Lower leg skin (tissue), 3 donors: ENCODE measurements around the gene MRPL36.

Experiments used
- POLR2A ChIP-seq, 2 donors: fragments of 450-650 bp; IDR thresholded peaks; one replicate each; pipeline ENCODE4 v1.6.1; 2016 to 2017; ENCODE audit warnings: antibody characterized with exemption in 2 of 2, mild to moderate bottlenecking in 1 of 2, moderate library complexity in 1 of 2
- TF ChIP-seq, protein P1 (sequence below), 3 donors: fragments of 450-650 bp; IDR thresholded peaks; one replicate each; pipeline ENCODE4 v1.5.1; 2016; ENCODE audit warnings: antibody characterized with exemption in 3 of 3, mild to moderate bottlenecking in 3 of 3, moderate library complexity in 2 of 3

DNA sequence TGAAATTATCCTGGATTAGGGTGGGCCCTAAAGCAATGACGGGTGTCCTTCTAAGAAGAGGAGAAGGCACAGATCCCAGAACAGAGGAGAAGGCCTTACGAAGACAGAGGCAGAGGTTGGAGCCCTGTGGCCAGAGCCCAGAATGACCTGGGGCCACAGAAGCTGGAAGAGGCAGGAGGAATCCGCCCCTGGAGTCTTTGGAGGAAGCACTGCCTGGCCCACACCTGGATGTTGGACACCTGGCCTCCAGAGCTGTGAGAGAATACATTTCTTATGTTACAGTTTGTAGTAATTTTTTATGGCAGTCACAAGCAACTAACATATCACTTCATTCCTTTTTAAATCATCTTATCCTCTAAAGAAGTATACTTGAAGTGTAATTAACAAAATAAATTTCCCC lies 8.5 kb downstream of the MRPL36 start:
- TF ChIP-seq, protein P1, sequence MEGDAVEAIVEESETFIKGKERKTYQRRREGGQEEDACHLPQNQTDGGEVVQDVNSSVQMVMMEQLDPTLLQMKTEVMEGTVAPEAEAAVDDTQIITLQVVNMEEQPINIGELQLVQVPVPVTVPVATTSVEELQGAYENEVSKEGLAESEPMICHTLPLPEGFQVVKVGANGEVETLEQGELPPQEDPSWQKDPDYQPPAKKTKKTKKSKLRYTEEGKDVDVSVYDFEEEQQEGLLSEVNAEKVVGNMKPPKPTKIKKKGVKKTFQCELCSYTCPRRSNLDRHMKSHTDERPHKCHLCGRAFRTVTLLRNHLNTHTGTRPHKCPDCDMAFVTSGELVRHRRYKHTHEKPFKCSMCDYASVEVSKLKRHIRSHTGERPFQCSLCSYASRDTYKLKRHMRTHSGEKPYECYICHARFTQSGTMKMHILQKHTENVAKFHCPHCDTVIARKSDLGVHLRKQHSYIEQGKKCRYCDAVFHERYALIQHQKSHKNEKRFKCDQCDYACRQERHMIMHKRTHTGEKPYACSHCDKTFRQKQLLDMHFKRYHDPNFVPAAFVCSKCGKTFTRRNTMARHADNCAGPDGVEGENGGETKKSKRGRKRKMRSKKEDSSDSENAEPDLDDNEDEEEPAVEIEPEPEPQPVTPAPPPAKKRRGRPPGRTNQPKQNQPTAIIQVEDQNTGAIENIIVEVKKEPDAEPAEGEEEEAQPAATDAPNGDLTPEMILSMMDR (IDR thresholded peaks at IDR 0.05), result no peak
- TF ChIP-seq POLR2A (IDR thresholded peaks at IDR 0.05), result no peak
